ENCODE measurements around the gene KRTAP10-7.
"Not testable (repeated sequence)": the region's sequence is repeated elsewhere in the genome, so short reads cannot be mapped to it uniquely, and the experiment has no call there.

The KRTAP10-7 gene

DNA sequence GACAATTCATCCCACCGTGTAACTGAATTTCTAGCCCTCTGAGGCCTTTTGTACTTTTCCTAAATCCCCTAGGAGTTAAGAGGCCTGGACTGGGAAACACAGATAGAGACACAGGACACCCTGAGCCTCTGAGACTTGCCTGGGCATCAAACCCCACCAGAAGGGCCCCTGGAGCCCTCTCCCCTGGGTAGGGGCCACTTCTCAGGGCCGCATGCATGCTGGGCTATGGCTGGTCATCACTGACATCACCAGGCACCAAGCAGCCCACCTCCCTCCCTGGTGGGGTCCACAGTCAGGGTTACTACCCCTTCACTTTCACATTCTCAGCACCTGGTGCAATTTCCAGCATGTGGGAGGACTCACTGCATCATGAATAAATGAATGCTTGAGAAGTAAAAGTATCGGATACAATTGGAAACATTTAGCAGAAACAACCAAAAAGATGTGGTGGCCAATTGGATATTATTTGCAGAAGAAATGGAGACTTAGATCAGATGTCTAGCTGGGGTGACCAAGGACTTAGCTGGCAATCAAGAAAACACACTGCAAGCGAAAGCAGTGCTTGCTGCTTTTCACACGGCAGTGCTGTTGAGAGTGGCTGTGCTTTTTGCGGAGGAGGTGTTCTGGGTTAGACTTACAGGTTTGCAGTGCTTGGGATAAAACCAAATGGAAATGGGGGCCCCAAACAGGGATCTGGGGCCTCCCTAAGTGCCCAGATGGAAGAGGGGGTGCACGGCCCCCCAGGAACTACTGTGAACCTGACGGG, 950 bp upstream of the KRTAP10-7 start:
- no peak for DNase-seq (ENCODE audit: low read depth)
- in situ Hi-C loops (cut with HindIII; ENCODE audit: low sequenced_read_pairs) = no loop called here
- TF ChIP-seq, protein P1, sequence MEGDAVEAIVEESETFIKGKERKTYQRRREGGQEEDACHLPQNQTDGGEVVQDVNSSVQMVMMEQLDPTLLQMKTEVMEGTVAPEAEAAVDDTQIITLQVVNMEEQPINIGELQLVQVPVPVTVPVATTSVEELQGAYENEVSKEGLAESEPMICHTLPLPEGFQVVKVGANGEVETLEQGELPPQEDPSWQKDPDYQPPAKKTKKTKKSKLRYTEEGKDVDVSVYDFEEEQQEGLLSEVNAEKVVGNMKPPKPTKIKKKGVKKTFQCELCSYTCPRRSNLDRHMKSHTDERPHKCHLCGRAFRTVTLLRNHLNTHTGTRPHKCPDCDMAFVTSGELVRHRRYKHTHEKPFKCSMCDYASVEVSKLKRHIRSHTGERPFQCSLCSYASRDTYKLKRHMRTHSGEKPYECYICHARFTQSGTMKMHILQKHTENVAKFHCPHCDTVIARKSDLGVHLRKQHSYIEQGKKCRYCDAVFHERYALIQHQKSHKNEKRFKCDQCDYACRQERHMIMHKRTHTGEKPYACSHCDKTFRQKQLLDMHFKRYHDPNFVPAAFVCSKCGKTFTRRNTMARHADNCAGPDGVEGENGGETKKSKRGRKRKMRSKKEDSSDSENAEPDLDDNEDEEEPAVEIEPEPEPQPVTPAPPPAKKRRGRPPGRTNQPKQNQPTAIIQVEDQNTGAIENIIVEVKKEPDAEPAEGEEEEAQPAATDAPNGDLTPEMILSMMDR (IDR thresholded peaks at IDR 0.05; ENCODE audit: low read depth, low read length, missing control alignments) = no peak
- no peak overlapping the region for H3K4me3 ChIP-seq (ENCODE audit: low read depth, low read length)

DNA sequence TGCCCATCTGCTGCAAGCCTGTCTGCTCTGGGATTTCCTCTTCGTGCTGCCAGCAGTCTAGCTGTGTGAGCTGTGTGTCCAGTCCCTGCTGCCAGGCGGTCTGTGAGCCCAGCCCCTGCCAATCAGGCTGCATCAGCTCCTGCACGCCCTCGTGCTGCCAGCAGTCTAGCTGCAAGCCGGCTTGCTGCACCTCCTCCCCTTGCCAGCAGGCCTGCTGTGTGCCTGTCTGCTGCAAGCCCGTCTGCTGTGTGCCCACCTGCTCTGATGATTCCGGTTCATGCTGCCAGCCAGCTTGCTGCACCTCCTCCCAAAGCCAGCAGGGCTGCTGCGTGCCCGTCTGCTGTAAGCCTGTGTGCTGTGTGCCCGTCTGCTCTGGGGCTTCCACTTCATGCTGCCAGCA, 694 bp downstream of the KRTAP10-7 start:
- DNase-seq (ENCODE audit: low read depth); in situ Hi-C loops (cut with HindIII; ENCODE audit: low sequenced_read_pairs); H3K4me3 ChIP-seq (ENCODE audit: low read depth, low read length): not testable (repeated sequence)

DNA sequence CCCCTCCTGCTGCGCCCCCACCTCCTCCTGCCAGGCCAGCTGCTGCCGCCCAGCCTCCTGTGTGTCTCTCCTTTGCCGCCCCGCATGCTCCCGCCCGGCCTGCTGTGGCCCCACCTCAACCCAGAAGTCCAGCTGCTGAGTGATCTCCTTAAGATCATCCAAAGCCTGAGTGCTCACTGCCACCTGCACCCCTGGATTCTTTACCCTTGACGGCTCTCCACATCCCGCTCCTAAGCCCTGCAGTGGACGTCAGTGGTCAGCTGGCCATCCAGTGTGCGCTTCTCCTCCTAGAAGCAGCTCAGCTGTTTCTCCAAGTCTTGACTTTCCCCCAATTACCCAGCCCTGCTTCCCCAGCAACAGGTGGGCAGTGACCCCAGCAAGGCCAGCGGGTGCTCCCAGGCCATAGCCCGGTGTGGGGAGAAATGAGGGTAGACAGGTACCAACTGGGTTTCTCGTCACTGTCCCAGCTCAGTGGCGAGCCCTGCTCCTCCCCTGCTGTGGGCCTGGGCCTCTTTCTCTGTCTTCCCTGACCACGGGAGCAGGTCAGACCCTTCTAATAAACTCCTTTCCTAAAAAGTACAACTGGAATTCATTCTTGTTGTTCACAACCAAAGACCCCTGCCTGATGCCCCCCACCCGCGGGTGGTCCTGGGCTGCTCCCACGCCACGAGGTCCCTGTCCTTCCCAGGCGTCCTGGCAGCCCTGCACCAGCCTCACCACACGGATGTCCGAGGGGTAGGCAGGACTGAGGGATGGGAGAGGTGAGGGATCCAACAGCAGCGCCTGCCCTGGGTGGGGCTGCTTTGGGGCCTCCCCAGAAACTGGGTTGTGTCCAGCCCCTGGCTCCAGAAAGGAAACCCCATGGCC, 1.4 kb downstream of the KRTAP10-7 start:
- TF ChIP-seq, protein P1 (IDR thresholded peaks at IDR 0.05; ENCODE audit: low read depth, low read length, missing control alignments) = no peak
- H3K4me3 ChIP-seq (ENCODE audit: low read depth, low read length) = no peak overlapping the region
- in situ Hi-C loops (cut with HindIII; ENCODE audit: low sequenced_read_pairs) = no loop called here
- DNase-seq (ENCODE audit: low read depth) = no peak

DNA sequence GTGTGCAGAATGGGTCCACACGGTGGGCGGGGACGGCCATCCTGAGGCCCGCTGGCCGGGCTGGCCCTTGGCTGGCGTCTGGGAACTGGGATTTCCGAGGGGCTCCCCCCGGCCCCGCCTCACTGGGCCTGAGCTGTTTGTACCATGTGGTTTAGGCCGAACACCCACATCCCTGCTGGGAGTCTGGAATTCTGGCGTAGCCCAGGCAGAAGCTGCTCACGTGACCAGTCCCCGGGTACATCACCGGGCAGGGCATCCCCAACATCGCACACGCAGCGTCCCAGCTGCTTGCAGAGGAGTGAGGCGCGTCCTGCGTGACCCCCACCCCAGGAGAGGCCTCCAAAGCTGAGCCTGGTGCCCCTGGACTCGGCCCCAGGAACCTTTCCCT, 2.1 kb downstream of the KRTAP10-7 start:
- no peak for DNase-seq (ENCODE audit: low read depth)
- in situ Hi-C loops (cut with HindIII; ENCODE audit: low sequenced_read_pairs) = no loop called here
- TF ChIP-seq, protein P1 (IDR thresholded peaks at IDR 0.05; ENCODE audit: low read depth, low read length, missing control alignments) = no peak
- no peak overlapping the region for H3K4me3 ChIP-seq (ENCODE audit: low read depth, low read length)

DNA sequence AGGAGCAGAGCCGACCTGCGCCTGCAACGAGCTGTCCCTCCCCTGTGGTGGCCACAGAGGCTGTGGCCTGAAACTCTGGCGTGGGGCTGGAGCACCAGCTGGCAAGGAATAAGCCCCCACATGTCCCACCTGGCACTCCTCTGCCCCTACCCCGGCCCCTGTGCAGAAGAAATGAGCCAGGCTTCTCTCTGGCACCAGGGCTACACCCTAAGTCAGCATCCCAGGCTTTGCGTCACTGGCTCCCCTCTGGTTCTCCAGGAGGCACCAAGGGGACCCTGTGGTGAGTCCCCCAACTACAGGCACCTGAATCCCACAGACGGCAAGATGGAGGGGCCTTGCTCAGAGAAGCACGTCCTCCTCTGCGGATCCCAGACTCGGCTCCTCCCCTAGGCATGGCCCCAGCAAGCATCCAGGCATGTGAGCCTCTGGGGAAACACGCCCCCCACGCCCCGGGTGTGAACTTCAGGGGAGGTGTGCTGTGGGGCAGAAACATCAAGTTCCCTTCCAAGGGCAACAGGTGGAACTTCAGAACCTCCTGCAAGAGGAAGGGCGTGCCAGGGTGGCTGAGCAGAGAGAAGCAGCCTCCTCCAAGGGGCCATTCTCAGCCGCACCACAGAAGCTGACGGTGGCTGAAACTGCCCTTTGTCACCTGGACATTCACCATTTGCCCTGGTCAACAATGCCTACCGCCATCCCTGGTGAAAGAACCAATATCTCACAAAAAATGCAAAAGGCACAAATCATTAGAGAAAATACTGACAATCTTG, 2.9 kb downstream of the KRTAP10-7 start:
- no peak for DNase-seq (ENCODE audit: low read depth)
- H3K4me3 ChIP-seq (ENCODE audit: low read depth, low read length) = no peak overlapping the region
- in situ Hi-C loops (cut with HindIII; ENCODE audit: low sequenced_read_pairs) = no loop called here
- TF ChIP-seq, protein P1 (IDR thresholded peaks at IDR 0.05; ENCODE audit: low read depth, low read length, missing control alignments) = no peak

DNA sequence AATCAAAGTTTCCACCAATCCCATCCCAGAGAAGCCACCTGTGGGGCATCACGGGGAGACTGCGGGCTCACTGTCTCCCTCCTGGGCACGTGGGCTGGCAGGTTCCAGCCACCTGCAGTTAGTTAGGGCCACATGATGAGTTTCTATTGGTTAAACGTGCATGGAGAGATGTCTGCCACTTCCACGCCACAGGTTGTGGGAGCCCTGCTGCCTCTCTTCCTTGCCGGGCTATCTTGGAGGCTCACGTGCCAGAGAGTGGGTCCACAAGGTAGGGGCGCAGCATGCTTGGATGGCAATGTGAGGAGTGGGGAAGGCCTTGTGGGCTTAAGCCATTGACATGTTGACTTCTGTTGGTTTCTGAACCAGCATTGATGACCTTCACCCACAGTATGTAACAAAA, 3.5 kb downstream of the KRTAP10-7 start:
- in situ Hi-C loops (cut with HindIII; ENCODE audit: low sequenced_read_pairs) = no loop called here
- DNase-seq (ENCODE audit: low read depth) = no peak
- H3K4me3 ChIP-seq (ENCODE audit: low read depth, low read length) = no peak overlapping the region
- TF ChIP-seq, protein P1 (IDR thresholded peaks at IDR 0.05; ENCODE audit: low read depth, low read length, missing control alignments) = no peak

All from astrocyte of the cerebellum (primary cell).